Omental fat pad (tissue), 4 donors: ENCODE measurements around the gene ATP5F1D. TPM values are rescaled to one million over a fixed set of nuclear protein-coding genes. Genes with fewer than 3 reads are reported as not detected.

Experiments used
- ATAC-seq: fragments of 150-250 bp; one replicate; pipeline ENCODE4 v1.9.1; 2016; ENCODE audit warnings: mild to moderate bottlenecking, moderate library complexity; ENCODE audit not compliant: low FRiP score
- DNase-seq: peaks from one replicate; pipeline ENCODE4 v3.0.0-alpha.2; 2019; ENCODE audit warnings: low spot score
- CTCF ChIP-seq, 3 donors: fragments of 450-650 bp; IDR thresholded peaks; one replicate each; pipeline ENCODE4 v1.5.1; 2016 to 2017; ENCODE audit warnings: antibody characterized with exemption in 3 of 3, mild to moderate bottlenecking in 3 of 3, moderate library complexity in 2 of 3
- total RNA-seq, 4 donors: library from RNA; depleted of rRNA; stranded (reverse); fragments of >200 nt; gene quantifications; one replicate each; pipeline ENCODE4 v1.1.0, GENCODE V29; 2016

Gene ATP5F1D
- total RNA-seq, 4 donors from 2014 or later = 46.4 to 76.0 (median 60.2) TPM

DNA sequence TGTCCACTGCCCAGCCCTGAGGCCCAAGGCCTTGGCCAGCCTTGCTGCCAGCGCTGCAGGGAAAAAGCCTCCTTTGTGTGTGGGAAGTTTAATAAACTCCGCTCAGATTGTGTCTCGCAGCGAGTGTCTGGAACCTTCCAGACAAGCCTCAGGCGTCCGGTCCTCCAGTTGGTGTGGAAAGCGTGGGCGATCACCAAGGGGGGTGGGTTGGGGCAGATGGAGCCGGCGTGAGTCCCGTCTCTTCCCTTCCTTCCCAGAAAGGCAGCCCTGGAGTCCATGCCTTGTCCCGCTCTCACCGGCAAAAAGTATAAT lies 31.4 kb upstream of the ATP5F1D start:
- no peak for TF ChIP-seq CTCF (IDR thresholded peaks at IDR 0.05)
- no peak for DNase-seq
- ATAC-seq = no peak

- ATAC-seq (no peak), DNase-seq (no peak)
- TF ChIP-seq CTCF (IDR thresholded peaks at IDR 0.05) = no peak
These were observed 29.9 kb upstream of the ATP5F1D start for GRCh38 chr19:1211494-1212234.

DNA sequence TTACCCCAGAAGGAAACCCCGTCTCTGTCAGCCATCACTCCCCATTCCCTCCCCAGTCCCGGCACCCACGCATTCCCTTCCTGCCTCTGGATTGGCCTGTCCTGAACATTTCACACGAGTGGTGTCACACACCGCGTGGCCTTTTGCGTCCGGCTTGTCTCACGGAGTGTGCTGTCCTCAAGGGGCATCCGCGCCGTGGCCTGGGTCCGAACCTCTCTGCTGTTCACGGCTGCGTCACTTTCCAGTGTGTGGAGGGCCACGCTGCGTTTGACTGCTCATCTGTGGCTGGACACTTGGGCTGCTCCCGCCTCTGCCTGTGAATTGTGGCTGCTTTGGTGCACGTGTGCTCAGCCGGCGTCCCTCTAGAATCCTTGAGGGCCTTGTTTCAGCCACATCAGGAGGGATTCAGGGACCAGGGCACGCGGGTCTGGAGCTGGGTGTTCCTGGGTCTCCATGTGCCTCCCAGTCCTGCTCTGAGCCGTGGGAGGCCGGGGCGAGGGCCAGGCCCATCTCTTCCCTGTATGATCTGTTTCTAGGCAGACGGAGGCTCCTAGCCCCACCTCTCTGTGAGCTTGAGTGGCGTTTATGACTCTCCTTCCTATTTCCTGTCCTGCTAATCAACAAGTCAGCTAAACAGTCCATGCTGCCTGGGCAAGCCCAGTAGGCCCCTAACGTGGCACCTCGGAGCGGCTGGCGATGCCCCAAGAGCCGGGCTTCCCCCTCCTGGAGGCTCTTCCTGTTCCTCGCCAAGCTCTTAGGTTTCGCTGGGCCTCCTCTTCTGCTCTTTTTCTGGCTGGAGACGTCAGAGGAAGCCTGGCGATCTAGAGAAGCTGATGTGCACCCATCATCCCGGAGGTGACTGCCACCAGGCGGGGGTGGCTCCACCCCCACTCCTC lies 27.9 kb upstream of the ATP5F1D start:
- ATAC-seq = peak; percentile 37
- DNase-seq = no peak
- TF ChIP-seq CTCF (IDR thresholded peaks at IDR 0.05) = no peak

DNA sequence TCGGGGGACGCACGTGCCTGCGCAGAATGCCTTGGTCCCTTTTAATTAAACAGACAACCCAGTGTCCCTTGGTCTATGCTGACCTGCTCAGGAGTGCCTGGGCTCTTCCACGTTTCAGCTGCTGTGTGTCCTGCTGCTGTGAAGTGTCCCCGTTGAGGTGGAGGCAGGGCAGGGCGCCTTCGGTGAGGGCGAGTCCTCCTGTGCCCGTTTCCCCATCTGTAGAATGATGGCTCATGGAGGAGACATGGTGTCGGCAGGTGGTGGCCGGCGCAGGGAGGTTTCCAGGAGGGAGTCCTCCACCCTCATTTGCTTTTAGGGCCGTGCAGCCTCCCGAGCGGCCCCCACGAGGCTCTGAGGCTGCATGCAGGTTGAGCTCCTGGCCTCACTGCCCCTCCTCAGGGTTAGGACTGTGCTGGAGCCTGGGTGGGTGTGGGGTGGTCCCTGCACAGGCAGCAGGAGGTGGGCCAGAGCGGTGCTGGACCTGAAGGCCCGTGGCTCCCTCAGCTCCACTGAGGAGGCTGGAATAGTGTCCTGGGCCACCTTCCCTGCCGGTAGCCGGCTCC lies 27.2 kb upstream of the ATP5F1D start:
- ATAC-seq = peak; percentile 2
- DNase-seq = no peak
- no peak for TF ChIP-seq CTCF (IDR thresholded peaks at IDR 0.05)

DNA sequence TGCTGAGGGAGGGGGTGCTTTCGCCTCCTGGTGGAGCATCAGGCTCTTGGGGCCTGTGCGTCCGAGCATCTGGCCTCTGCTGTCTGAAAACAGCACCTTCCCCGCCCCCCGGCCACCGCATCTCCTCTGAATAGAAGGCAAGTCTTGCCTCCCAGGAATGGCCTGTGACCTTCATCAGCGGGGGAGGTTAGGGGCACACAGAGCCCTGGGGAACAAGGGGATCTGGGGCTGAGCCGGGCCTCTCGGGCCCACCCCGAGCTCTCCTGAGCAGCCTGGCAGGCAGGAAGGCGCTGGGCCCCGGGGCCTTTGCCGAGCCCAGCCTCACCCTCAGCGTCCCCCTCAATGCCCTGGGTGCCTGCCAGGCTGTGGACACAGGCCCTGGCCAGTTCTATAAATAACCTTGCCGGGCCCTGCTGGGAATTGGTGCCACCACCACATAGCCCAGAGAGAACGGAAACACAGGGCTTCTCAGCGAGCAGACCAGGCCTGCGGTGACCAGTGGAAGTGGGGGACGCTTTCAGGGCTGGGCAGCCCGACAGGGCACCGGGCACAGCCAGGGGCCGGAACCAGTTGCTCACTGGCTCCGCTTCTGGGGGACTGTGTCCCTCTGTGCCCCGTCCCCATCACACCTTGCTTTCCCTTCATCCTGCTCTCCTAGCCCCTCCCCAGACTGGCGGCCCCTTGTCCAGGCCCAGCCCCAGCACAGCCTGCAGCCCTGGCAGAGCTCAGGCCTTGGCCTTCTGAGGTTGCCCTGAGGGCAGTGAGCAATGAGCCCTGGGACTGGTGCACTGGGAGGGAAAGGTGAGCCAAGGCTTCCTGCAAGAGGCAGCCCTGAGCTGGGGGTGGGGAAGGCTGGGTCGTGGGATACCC lies 26.5 kb upstream of the ATP5F1D start:
- ATAC-seq (no peak), DNase-seq (no peak)
- no peak for TF ChIP-seq CTCF (IDR thresholded peaks at IDR 0.05)

- no peak for TF ChIP-seq CTCF (IDR thresholded peaks at IDR 0.05)
- no peak for ATAC-seq
- no peak for DNase-seq
These were observed 24.8 kb upstream of the ATP5F1D start for GRCh38 chr19:1216756-1217155.
